Astrocyte (in vitro differentiated cells and primary cell): ENCODE measurements around the gene GNAO1. TPM values are rescaled to one million over a fixed set of nuclear protein-coding genes. Genes with fewer than 3 reads are reported as not detected.

Source experiments
- DNase-seq: peaks from one replicate; pipeline ENCODE4 v3.0.0-alpha.2; 2010; ENCODE audit warnings: low read depth
- FAIRE-seq: peaks from 2 replicates; lab custom pipeline; 2011; peaks lifted over from hg19 to GRCh38; lab: Jason Lieb, UNC
- H2AFZ ChIP-seq: 2 replicates; pipeline ENCODE4 v1.6.0; 2012; ENCODE audit warnings: low read depth, low read length, inconsistent platforms
- H3K27ac ChIP-seq: 2 replicates; pipeline ENCODE4 v1.5.1; 2011; ENCODE audit warnings: low read depth, low read length, inconsistent platforms
- H3K27me3 ChIP-seq: 2 replicates; pipeline ENCODE4 v1.6.0; 2011; ENCODE audit warnings: low read length, inconsistent platforms; ENCODE audit not compliant: insufficient read depth
- H3K36me3 ChIP-seq: 2 replicates; pipeline ENCODE4 v1.5.1; 2011; ENCODE audit warnings: low read length, inconsistent platforms; ENCODE audit not compliant: insufficient read depth
- H3K4me1 ChIP-seq: 2 replicates; pipeline ENCODE4 v1.5.1; 2011; ENCODE audit warnings: low read length, inconsistent platforms; ENCODE audit not compliant: insufficient read depth
- H3K4me2 ChIP-seq: 2 replicates; pipeline ENCODE4 v1.6.0; 2012; ENCODE audit warnings: low read length, inconsistent platforms
- H3K4me3 ChIP-seq: 2 replicates; pipeline ENCODE4 v1.5.1; 2011; ENCODE audit warnings: low read depth, mild to moderate bottlenecking, low read length, inconsistent platforms; ENCODE audit not compliant: insufficient read depth
- H3K79me2 ChIP-seq: 2 replicates; pipeline ENCODE4 v1.6.0; 2012; ENCODE audit warnings: mild to moderate bottlenecking, low read length, inconsistent platforms; ENCODE audit not compliant: insufficient read depth
- H3K9ac ChIP-seq: 2 replicates; pipeline ENCODE4 v1.6.0; 2012; ENCODE audit warnings: mild to moderate bottlenecking, low read length, inconsistent platforms
- H3K9me3 ChIP-seq: 2 replicates; pipeline ENCODE4 v1.5.1; 2012; ENCODE audit warnings: low read depth, mild to moderate bottlenecking, low read length, inconsistent platforms; ENCODE audit not compliant: insufficient read depth
- H4K20me1 ChIP-seq: 2 replicates; pipeline ENCODE4 v1.6.0; 2012; ENCODE audit warnings: low read length, inconsistent platforms; ENCODE audit not compliant: insufficient read depth
- H3K27ac Mint-ChIP-seq: one replicate; pipeline ENCODE4 v1.8.0; 2021; ENCODE audit warnings: mild to moderate bottlenecking, mixed read lengths; ENCODE audit not compliant: unreplicated experiment
- H3K27me3 Mint-ChIP-seq: one replicate; pipeline ENCODE4 v1.8.0; 2021; ENCODE audit warnings: low read depth, mixed read lengths; ENCODE audit not compliant: unreplicated experiment
- H3K36me3 Mint-ChIP-seq: one replicate; pipeline ENCODE4 v1.8.0; 2021; ENCODE audit warnings: low read depth, mixed read lengths; ENCODE audit not compliant: unreplicated experiment
- H3K4me1 Mint-ChIP-seq: one replicate; pipeline ENCODE4 v1.8.0; 2021; ENCODE audit warnings: low read depth, mixed read lengths; ENCODE audit not compliant: unreplicated experiment
- H3K4me3 Mint-ChIP-seq: one replicate; pipeline ENCODE4 v1.8.0; 2021; ENCODE audit warnings: mild to moderate bottlenecking, moderate library complexity, mixed read lengths; ENCODE audit not compliant: unreplicated experiment
- H3K9me3 Mint-ChIP-seq: one replicate; pipeline ENCODE4 v1.8.0; 2021; ENCODE audit warnings: mild to moderate bottlenecking, mixed read lengths; ENCODE audit not compliant: unreplicated experiment
- CTCF ChIP-seq: IDR thresholded peaks from 2 replicates; pipeline ENCODE4 v1.5.1; 2011; ENCODE audit warnings: low read depth, mild to moderate bottlenecking, inconsistent platforms, low read length, moderate library complexity; ENCODE audit not compliant: insufficient read depth
- EZH2 ChIP-seq: IDR thresholded peaks from 2 replicates; pipeline ENCODE4 v1.6.1; 2012; ENCODE audit warnings: mild to moderate bottlenecking, low read length, inconsistent platforms; ENCODE audit not compliant: insufficient read depth
- total RNA-seq: library from RNA; stranded (reverse); gene quantifications from 2 replicates; pipeline ENCODE4 v1.2.1, GENCODE V29; 2021

GNAO1 gene
- total RNA-seq, 1 donor from 2014 or later = 1.7 TPM

- H4K20me1 ChIP-seq = no peaks in the 10 kb centered on the region
- no peak overlapping the region for H3K4me3 Mint-ChIP-seq
- peaks cover 20% of the 10 kb centered on the region for H3K4me1 Mint-ChIP-seq
- no peak overlapping the region for H3K27ac ChIP-seq
- no peaks in the 10 kb centered on the region for H3K27me3 Mint-ChIP-seq
- H3K4me2 ChIP-seq = no peak overlapping the region
- peaks cover 55% of the 10 kb centered on the region for H3K36me3 Mint-ChIP-seq
- TF ChIP-seq EZH2 (no peak), CTCF (no peak)
- H2AFZ ChIP-seq = no peak overlapping the region
- FAIRE-seq = no peak
- H3K9me3 Mint-ChIP-seq = peaks cover 4% of the 10 kb centered on the region
- H3K9me3 ChIP-seq = no peaks in the 10 kb centered on the region
- peaks cover 25% of the 10 kb centered on the region for H3K4me1 ChIP-seq
- H3K27ac Mint-ChIP-seq = no peak overlapping the region
- H3K27me3 ChIP-seq = no peaks in the 10 kb centered on the region
- DNase-seq = no peak
- peaks cover 21% of the 10 kb centered on the region for H3K36me3 ChIP-seq
- no peaks in the 10 kb centered on the region for H3K79me2 ChIP-seq
- no peak overlapping the region for H3K9ac ChIP-seq
- H3K4me3 ChIP-seq = no peak overlapping the region
Observed at GRCh38 chr16:56387396-56387795, 196.1 kb downstream of the GNAO1 start.

DNA sequence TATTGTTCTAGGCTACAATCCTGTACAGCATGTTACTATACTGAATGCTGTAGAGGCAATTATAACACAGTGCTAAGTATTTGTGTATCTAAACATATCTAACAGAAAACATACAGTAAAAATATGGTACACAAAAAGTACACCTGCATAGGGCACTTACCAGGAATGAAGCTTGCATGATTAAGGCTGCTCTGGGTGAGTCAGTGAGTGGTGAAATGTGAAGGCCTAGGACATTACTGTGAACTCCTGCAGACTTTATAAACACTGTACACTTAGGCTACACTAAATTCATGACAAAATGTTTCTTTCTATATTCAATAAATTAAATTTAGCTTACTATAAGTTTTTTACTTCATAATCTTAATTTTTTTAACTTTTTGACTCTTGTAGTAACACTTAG lies 196.9 kb downstream of the GNAO1 start:
- no peak for FAIRE-seq
- no peak overlapping the region for H3K27ac Mint-ChIP-seq

More for the DNA sequence above, 196.9 kb downstream of the GNAO1 start:
- Mint-ChIP-seq H3K9me3 (peaks cover 4% of the 10 kb centered on the region), H3K4me3 (no peak overlapping the region), H3K27me3 (no peaks in the 10 kb centered on the region), H3K4me1 (peaks cover 16% of the 10 kb centered on the region), H3K36me3 (peaks cover 57% of the 10 kb centered on the region)
- Histone ChIP-seq H2AFZ (no peak overlapping the region), H3K4me2 (no peak overlapping the region), H3K36me3 (peaks cover 21% of the 10 kb centered on the region), H3K27me3 (no peaks in the 10 kb centered on the region), H3K4me3 (no peak overlapping the region), H4K20me1 (no peaks in the 10 kb centered on the region), H3K9me3 (no peaks in the 10 kb centered on the region), H3K79me2 (no peaks in the 10 kb centered on the region), H3K27ac (no peak overlapping the region), H3K9ac (no peak overlapping the region), H3K4me1 (peaks cover 19% of the 10 kb centered on the region)
- TF ChIP-seq EZH2 = no peak
- no peak for TF ChIP-seq CTCF
- DNase-seq = peak; percentile 41
